Measurements from ENCODE around the gene CACNA1I. TPM values are rescaled to one million over a fixed set of nuclear protein-coding genes. Genes with fewer than 3 reads are reported as not detected.

CACNA1I gene
- total RNA-seq, 1 donor from 2014 or later: 0.11 TPM

- Mint-ChIP-seq H3K36me3 (no peaks in the 10 kb centered on the region), H3K27ac (no peak overlapping the region), H3K4me3 (no peak overlapping the region), H3K27me3 (ENCODE audit: insufficient read depth, low read depth) (peaks cover 6% of the 10 kb centered on the region), H3K9me3 (no peaks in the 10 kb centered on the region), H3K4me1 (peaks cover 17% of the 10 kb centered on the region)
- Histone ChIP-seq H4K20me1 (ENCODE audit: low read depth) (no peaks in the 10 kb centered on the region), H3K79me2 (ENCODE audit: low read depth) (no peaks in the 10 kb centered on the region), H3K27ac (no peak overlapping the region), H3K36me3 (no peaks in the 10 kb centered on the region), H3K9me3 (ENCODE audit: low read depth) (no peaks in the 10 kb centered on the region), H3F3A (ENCODE audit: low read depth) (no peaks in the 10 kb centered on the region), H3K4me3 (no peak overlapping the region), H3K27me3 (no peaks in the 10 kb centered on the region), H3K4me2 (no peak overlapping the region), H2AFZ (replicated peaks) (no peak overlapping the region), H3K9ac (no peak overlapping the region), H3K4me1 (no peaks in the 10 kb centered on the region)
- TF ChIP-seq EZH2phosphoT487 (IDR thresholded peaks at IDR 0.05): no peak
- TF ChIP-seq CTCF (IDR thresholded peaks at IDR 0.05): no peak
- no peak for TF ChIP-seq EZH2 (IDR thresholded peaks at IDR 0.05)
- no peak for DNase-seq (ENCODE audit: low spot score)
Observed at GRCh38 chr22:39648630-39648950, 78.0 kb downstream of the CACNA1I start.

GRCh38 chr22:39649500-39650089 lies 79.0 kb downstream of the CACNA1I start:
- Histone ChIP-seq H3K27ac (no peak overlapping the region), H3F3A (ENCODE audit: low read depth) (no peaks in the 10 kb centered on the region), H4K20me1 (ENCODE audit: low read depth) (no peaks in the 10 kb centered on the region), H3K4me1 (no peaks in the 10 kb centered on the region), H3K4me2 (no peak overlapping the region), H3K79me2 (ENCODE audit: low read depth) (no peaks in the 10 kb centered on the region), H3K4me3 (no peak overlapping the region), H3K27me3 (no peaks in the 10 kb centered on the region), H3K9me3 (ENCODE audit: low read depth) (no peaks in the 10 kb centered on the region), H3K36me3 (no peaks in the 10 kb centered on the region), H3K9ac (no peak overlapping the region), H2AFZ (replicated peaks) (no peak overlapping the region)
- Mint-ChIP-seq H3K36me3 (no peaks in the 10 kb centered on the region), H3K4me3 (no peak overlapping the region), H3K9me3 (no peaks in the 10 kb centered on the region), H3K27me3 (ENCODE audit: insufficient read depth, low read depth) (peaks cover 5% of the 10 kb centered on the region), H3K27ac (no peak overlapping the region), H3K4me1 (peaks cover 18% of the 10 kb centered on the region)
- no peak for TF ChIP-seq CTCF (IDR thresholded peaks at IDR 0.05)
- TF ChIP-seq EZH2 (IDR thresholded peaks at IDR 0.05): no peak
- no peak for TF ChIP-seq EZH2phosphoT487 (IDR thresholded peaks at IDR 0.05)
- DNase-seq (ENCODE audit: low spot score): no peak

DNA sequence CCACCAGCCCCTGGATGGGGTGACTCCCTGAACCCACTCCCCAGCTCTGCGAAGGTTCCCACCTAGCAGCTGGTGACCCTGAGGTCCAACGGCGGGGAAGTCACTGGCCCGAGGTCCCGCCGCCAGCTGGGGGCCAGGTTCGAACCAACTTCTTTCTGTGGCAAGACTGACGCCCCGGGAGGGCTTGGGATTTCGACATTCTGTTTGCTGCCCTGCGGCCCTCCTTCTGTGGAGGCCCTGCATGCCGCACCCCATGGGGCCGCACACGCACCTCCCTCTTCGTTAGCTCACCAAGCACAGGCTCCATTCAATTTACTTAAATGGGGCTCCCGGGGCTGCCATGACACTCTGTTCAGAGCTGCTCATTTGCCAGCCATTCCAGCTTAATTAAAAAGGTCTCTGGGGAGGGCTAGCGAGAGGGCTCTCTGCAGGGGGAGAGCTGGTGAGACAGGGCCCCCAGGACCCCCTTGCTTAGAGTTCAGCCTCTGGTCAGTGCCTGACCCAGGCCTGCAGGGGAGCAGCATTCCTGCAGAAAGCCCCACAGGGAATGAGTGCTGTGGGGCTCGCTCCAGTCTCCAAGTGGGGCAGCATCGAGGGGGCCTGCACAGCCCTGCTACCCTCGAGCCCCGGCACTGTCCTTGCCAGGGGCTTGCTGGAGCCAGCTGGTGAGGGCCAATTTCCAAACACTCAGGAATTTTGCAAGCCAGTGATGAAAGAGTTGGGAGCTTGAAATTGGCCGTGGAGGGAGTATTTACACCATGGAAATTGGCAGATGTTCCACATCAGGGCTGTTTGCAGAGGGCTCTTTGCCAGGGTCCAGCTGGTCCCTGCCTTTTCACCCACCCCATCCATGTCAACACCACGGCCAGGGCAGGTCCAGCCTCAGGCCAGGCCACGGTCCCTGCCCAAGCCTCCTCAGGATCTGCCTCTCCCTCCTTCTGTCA lies 80.8 kb downstream of the CACNA1I start:
- H3K27me3 Mint-ChIP-seq (ENCODE audit: insufficient read depth, low read depth): peaks cover 8% of the 10 kb centered on the region
- Histone ChIP-seq H3K4me3 (no peak overlapping the region), H3K79me2 (ENCODE audit: low read depth) (no peaks in the 10 kb centered on the region), H3K27me3 (peaks cover 11% of the 10 kb centered on the region), H3F3A (ENCODE audit: low read depth) (no peaks in the 10 kb centered on the region), H2AFZ (replicated peaks) (no peak overlapping the region), H4K20me1 (ENCODE audit: low read depth) (no peaks in the 10 kb centered on the region), H3K9me3 (ENCODE audit: low read depth) (no peaks in the 10 kb centered on the region), H3K9ac (no peak overlapping the region), H3K36me3 (no peaks in the 10 kb centered on the region), H3K27ac (no peak overlapping the region), H3K4me2 (no peak overlapping the region), H3K4me1 (no peaks in the 10 kb centered on the region)
- TF ChIP-seq EZH2 (IDR thresholded peaks at IDR 0.05): no peak
- TF ChIP-seq EZH2phosphoT487 (IDR thresholded peaks at IDR 0.05): no peak
- no peak for TF ChIP-seq CTCF (IDR thresholded peaks at IDR 0.05)
- peak overlapping the region; percentile 29 for H3K27ac Mint-ChIP-seq
- peaks cover 17% of the 10 kb centered on the region for H3K4me1 Mint-ChIP-seq
- H3K4me3 Mint-ChIP-seq: no peak overlapping the region
- no peaks in the 10 kb centered on the region for H3K9me3 Mint-ChIP-seq
- peak; percentile 56 for DNase-seq (ENCODE audit: low spot score)
- H3K36me3 Mint-ChIP-seq: no peaks in the 10 kb centered on the region
